Neural progenitor cell (in vitro differentiated cells): ENCODE results near the gene MT1A. TPM values are rescaled to one million over a fixed set of nuclear protein-coding genes. Genes with fewer than 3 reads are reported as not detected.

Source experiments
- DNase-seq: peaks from one replicate; pipeline ENCODE4 v3.0.0-alpha.2; 2016; ENCODE audit warnings: low spot score
- H2AFZ ChIP-seq: fragments of 200-600 bp; sonication (generic); replicated peaks from 2 replicates; pipeline ENCODE4 v1.6.1; 2016; ENCODE audit warnings: antibody characterized with exemption
- H3F3A ChIP-seq: fragments of 200-600 bp; sonication (generic); 2 replicates; pipeline ENCODE4 v1.6.1; 2016; ENCODE audit warnings: antibody characterized with exemption, low read depth
- H3K27ac ChIP-seq: fragments of 200-600 bp; sonication (generic); 2 replicates; pipeline ENCODE4 v1.5.1; 2016; ENCODE audit warnings: mild to moderate bottlenecking
- H3K27me3 ChIP-seq: fragments of 200-600 bp; sonication (generic); 2 replicates; pipeline ENCODE4 v1.6.1; 2016; ENCODE audit warnings: mild to moderate bottlenecking, moderate library complexity
- H3K36me3 ChIP-seq: fragments of 200-600 bp; sonication (generic); 2 replicates; pipeline ENCODE4 v1.5.1; 2016
- H3K4me1 ChIP-seq: fragments of 200-600 bp; sonication (generic); 2 replicates; pipeline ENCODE4 v1.6.1; 2016; ENCODE audit warnings: mixed run types
- H3K4me2 ChIP-seq: fragments of 200-600 bp; sonication (generic); 2 replicates; pipeline ENCODE4 v1.6.1; 2016
- H3K4me3 ChIP-seq: fragments of 200-600 bp; sonication (generic); 2 replicates; pipeline ENCODE4 v1.5.1; 2016
- H3K79me2 ChIP-seq: fragments of 200-600 bp; sonication (generic); 2 replicates; pipeline ENCODE4 v1.6.1; 2016; ENCODE audit warnings: low read depth
- H3K9ac ChIP-seq: fragments of 200-600 bp; sonication (generic); 2 replicates; pipeline ENCODE4 v1.6.1; 2016
- H3K9me3 ChIP-seq: fragments of 200-600 bp; sonication (generic); 2 replicates; pipeline ENCODE4 v1.5.1; 2016; ENCODE audit warnings: low read depth
- H4K20me1 ChIP-seq: fragments of 200-600 bp; sonication (generic); 2 replicates; pipeline ENCODE4 v1.6.1; 2016; ENCODE audit warnings: low read depth
- H3K27ac Mint-ChIP-seq: 3 replicates; pipeline ENCODE4 v1.8.0; 2021; ENCODE audit warnings: mixed read lengths
- H3K27me3 Mint-ChIP-seq: 2 replicates; pipeline ENCODE4 v1.8.0; 2022; ENCODE audit warnings: low read depth, mild to moderate bottlenecking, inconsistent platforms, moderate library complexity, mixed read lengths; ENCODE audit not compliant: insufficient read depth
- H3K36me3 Mint-ChIP-seq: 3 replicates; pipeline ENCODE4 v1.8.0; 2021; ENCODE audit warnings: mixed read lengths
- H3K4me1 Mint-ChIP-seq: 3 replicates; pipeline ENCODE4 v1.8.0; 2021; ENCODE audit warnings: mixed read lengths
- H3K4me3 Mint-ChIP-seq: 3 replicates; pipeline ENCODE4 v1.8.0; 2021; ENCODE audit warnings: mild to moderate bottlenecking, moderate library complexity, mixed read lengths
- H3K9me3 Mint-ChIP-seq: 3 replicates; pipeline ENCODE4 v1.8.0; 2020; ENCODE audit warnings: mixed read lengths
- EZH2 ChIP-seq: fragments of 200-600 bp; sonication (generic); IDR thresholded peaks from 2 replicates; pipeline ENCODE4 v1.6.1; 2017; ENCODE audit warnings: antibody characterized with exemption, mild to moderate bottlenecking, moderate library complexity
- EZH2phosphoT487 ChIP-seq: fragments of 200-600 bp; sonication (generic); IDR thresholded peaks from 2 replicates; pipeline ENCODE4 v1.6.1; 2017; ENCODE audit warnings: antibody characterized with exemption
- total RNA-seq: library from RNA; depleted of rRNA; stranded (reverse); fragments of >200 nt; gene quantifications from 2 replicates; pipeline ENCODE4 v1.2.3, GENCODE V29; 2015; ENCODE audit warnings: low replicate concordance
- TF ChIP-seq, protein P1 (sequence below): fragments of 200-600 bp; sonication (generic); IDR thresholded peaks from 2 replicates; pipeline ENCODE4 v1.5.1; 2017; ENCODE audit warnings: antibody characterized with exemption, mild to moderate bottlenecking

MT1A gene
- total RNA-seq, 1 donor from 2014 or later = not detected

- Histone ChIP-seq H3K4me3 (no peak overlapping the region), H3F3A (peaks cover 24% of the 10 kb centered on the region), H3K9ac (no peak overlapping the region), H3K4me2 (no peak overlapping the region), H4K20me1 (peaks cover 19% of the 10 kb centered on the region), H3K4me1 (peaks cover 18% of the 10 kb centered on the region), H3K36me3 (no peaks in the 10 kb centered on the region), H3K9me3 (no peaks in the 10 kb centered on the region), H3K79me2 (no peaks in the 10 kb centered on the region), H2AFZ (no peak overlapping the region), H3K27ac (no peak overlapping the region), H3K27me3 (peaks cover 99% of the 10 kb centered on the region)
- no peak overlapping the region for H3K27ac Mint-ChIP-seq
- no peaks in the 10 kb centered on the region for H3K36me3 Mint-ChIP-seq
- peak overlapping the region; percentile 31 for H3K4me3 Mint-ChIP-seq
- no peak for TF ChIP-seq EZH2phosphoT487
- no peak for TF ChIP-seq EZH2
- TF ChIP-seq, protein P1, sequence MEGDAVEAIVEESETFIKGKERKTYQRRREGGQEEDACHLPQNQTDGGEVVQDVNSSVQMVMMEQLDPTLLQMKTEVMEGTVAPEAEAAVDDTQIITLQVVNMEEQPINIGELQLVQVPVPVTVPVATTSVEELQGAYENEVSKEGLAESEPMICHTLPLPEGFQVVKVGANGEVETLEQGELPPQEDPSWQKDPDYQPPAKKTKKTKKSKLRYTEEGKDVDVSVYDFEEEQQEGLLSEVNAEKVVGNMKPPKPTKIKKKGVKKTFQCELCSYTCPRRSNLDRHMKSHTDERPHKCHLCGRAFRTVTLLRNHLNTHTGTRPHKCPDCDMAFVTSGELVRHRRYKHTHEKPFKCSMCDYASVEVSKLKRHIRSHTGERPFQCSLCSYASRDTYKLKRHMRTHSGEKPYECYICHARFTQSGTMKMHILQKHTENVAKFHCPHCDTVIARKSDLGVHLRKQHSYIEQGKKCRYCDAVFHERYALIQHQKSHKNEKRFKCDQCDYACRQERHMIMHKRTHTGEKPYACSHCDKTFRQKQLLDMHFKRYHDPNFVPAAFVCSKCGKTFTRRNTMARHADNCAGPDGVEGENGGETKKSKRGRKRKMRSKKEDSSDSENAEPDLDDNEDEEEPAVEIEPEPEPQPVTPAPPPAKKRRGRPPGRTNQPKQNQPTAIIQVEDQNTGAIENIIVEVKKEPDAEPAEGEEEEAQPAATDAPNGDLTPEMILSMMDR = no peak
- H3K9me3 Mint-ChIP-seq = no peaks in the 10 kb centered on the region
- H3K4me1 Mint-ChIP-seq = peaks cover 35% of the 10 kb centered on the region
- DNase-seq = no peak
- peaks cover 15% of the 10 kb centered on the region for H3K27me3 Mint-ChIP-seq
Observed at GRCh38 chr16:56607109-56607618, 31.3 kb upstream of the MT1A start.

DNA sequence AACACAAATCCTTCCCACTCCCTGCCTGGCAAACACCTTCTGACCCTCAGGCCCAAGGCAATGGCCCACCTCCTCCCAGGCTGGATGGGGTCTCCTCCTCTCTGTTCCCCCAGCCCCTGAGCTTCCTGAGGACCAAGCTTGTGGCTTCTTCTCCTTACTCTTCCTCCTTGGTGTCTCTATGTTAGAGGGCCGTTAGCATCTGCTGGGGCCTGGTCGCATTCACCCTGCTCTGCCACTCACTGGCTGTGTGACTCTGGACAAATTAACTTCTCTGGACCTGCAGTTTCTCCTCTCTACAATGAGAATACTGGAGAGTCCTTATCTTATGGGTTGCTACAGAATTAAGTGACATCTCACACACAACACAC, 30.8 kb upstream of the MT1A start:
- Histone ChIP-seq H3K4me2 (no peak overlapping the region), H3K9ac (no peak overlapping the region), H3K36me3 (no peaks in the 10 kb centered on the region), H3K4me3 (no peak overlapping the region), H2AFZ (no peak overlapping the region), H3K79me2 (no peaks in the 10 kb centered on the region), H3K4me1 (peaks cover 18% of the 10 kb centered on the region), H3K27ac (no peak overlapping the region), H3K9me3 (no peaks in the 10 kb centered on the region), H4K20me1 (peaks cover 19% of the 10 kb centered on the region), H3K27me3 (peaks cover 99% of the 10 kb centered on the region), H3F3A (peaks cover 24% of the 10 kb centered on the region)
- Mint-ChIP-seq H3K27ac (no peak overlapping the region), H3K4me3 (peak overlapping the region; percentile 10), H3K9me3 (no peaks in the 10 kb centered on the region), H3K36me3 (no peaks in the 10 kb centered on the region), H3K27me3 (peaks cover 15% of the 10 kb centered on the region), H3K4me1 (peaks cover 35% of the 10 kb centered on the region)
- TF ChIP-seq EZH2 (no peak), EZH2phosphoT487 (no peak)
- TF ChIP-seq, protein P1 = no peak
- no peak for DNase-seq

DNA sequence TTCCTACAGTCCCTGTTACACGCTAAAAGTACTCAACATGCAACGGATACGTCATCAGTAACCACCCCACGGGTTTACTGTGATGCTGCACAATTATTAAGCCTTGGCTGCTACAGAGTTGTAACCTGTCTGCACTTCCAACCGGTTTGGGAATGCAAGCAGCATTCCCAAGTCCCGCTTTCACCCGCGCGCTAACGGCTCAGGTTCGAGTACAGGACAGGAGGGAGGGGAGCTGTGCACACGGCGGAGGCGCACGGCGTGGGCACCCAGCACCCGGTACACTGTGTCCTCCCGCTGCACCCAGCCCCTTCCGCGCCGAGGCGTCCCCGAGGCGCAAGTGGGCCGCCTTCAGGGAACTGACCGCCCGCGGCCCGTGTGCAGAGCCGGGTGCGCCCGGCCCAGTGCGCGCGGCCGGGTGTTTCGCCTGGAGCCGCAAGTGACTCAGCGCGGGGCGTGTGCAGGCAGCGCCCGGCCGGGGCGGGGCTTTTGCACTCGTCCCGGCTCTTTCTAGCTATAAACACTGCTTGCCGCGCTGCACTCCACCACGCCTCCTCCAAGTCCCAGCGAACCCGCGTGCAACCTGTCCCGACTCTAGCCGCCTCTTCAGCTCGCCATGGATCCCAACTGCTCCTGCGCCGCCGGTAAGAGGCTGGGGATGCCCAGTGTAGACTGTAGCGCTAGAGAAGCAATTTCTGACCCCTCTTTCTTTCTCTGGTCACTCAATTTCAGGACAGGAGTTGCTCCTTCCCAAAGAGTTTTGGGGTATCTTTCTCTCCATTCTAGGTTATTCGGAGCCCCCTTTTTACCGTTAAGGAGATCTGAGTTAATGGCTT, 30.2 kb upstream of the MT1A start, which contains the start of gene MT2A:
Gene MT2A, plus strand, starts transcription at position 542 of the 833 bp plus-strand sequence. Its CDS starts 72 bp downstream, at position 614.
- Mint-ChIP-seq H3K4me1 (peaks cover 35% of the 10 kb centered on the region), H3K36me3 (no peaks in the 10 kb centered on the region), H3K27ac (no peak within 1 kb of the TSS), H3K4me3 (peak within 1 kb of the TSS; percentile 89), H3K27me3 (peaks cover 15% of the 10 kb centered on the region), H3K9me3 (no peaks in the 10 kb centered on the region)
- Histone ChIP-seq H3F3A (peaks cover 24% of the 10 kb centered on the region), H3K9ac (no peak within 1 kb of the TSS), H3K27me3 (peaks cover 100% of the 10 kb centered on the region), H3K36me3 (no peaks in the 10 kb centered on the region), H3K27ac (no peak within 1 kb of the TSS), H3K9me3 (no peaks in the 10 kb centered on the region), H2AFZ (peak within 1 kb of the TSS; percentile 72), H3K4me3 (peak within 1 kb of the TSS; percentile 50), H4K20me1 (peaks cover 19% of the 10 kb centered on the region), H3K4me1 (peaks cover 18% of the 10 kb centered on the region), H3K4me2 (peak within 1 kb of the TSS; percentile 91), H3K79me2 (no peaks in the 10 kb centered on the region)
- TF ChIP-seq, protein P1 = no peak
- TF ChIP-seq EZH2phosphoT487 = peak; percentile 2
- TF ChIP-seq EZH2 = peak; percentile 82
- DNase-seq = peak; percentile 95
